GM13976 (cell line): ENCODE measurements around the gene TMEM52.
"Not testable (repeated sequence)": the region's sequence is repeated elsewhere in the genome, so short reads cannot be mapped to it uniquely, and the experiment has no call there.

Source experiments
- DNase-seq: peaks from one replicate; pipeline ENCODE4 v3.0.0; 2012; ENCODE audit warnings: low spot score
- CTCF ChIP-seq: IDR thresholded peaks from 2 replicates; pipeline ENCODE4 v1.5.1; 2012; ENCODE audit warnings: borderline replicate concordance, mild to moderate bottlenecking; ENCODE audit not compliant: insufficient read depth; ENCODE audit errors: extremely low read depth, missing control alignments, control extremely low read depth
- in situ Hi-C: fragments of 300-500 bp; cut with MboI; formaldehyde crosslinking; loops from one replicate; pipeline ENCODE4 v1.12.0; 2022; ENCODE audit warnings: low sequenced_read_pairs, mixed read lengths, inconsistent platforms; ENCODE audit not compliant: unreplicated experiment

Gene TMEM52

DNA sequence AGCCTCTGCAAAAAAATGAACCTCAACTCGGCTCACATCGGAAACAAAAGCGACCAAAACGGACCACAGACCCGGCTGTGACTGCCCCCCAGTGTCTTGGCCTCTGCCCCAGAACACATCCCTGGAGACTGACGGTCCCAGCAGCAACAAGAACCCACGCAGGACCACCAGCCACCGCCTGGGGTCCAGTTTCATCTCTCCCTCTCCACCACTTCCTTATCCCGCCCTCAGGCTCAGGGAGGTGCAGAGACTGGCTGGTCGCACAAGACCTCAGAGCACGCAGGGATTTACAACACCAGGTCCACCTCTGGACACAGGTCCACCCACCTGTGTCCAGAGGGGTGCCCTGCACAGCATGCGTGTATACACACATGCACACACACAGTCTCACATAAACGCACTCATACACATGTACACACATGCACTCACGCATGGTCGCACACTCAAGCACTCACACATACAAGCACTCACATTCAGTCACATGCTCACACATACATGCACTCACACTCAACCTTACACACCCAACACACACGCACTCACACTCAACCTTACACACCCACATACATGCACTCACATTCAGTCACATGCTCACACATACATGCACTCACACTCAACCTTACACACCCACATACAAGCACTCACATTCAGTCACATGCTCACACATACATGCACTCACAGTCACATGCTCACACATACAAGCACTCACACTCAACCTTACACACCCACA, 18.6 kb upstream of the TMEM52 start:
- no peak for TF ChIP-seq CTCF
- in situ Hi-C loops = no loop called here
- no peak for DNase-seq

DNA sequence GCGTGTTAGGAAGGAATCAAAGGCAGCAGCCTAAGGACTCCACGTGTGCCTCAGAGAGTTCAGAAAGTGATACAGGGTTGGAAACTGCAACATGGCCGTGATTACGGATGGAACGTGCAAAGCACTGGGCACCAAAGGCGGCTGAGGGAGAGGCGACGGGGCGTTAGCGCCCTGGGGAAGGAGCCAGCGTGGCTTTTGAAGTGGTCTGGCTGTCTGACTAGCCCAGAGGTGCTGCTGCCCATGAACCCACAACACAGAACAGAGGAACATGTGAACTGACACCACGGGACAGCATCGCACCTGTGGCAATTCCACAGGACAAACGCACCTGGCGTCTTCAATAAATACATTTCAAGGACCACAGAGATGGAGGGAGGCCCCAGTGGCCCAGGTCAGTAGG, 18.0 kb upstream of the TMEM52 start:
- DNase-seq = no peak
- in situ Hi-C loops = no loop called here

GRCh38 chr1:1934848-1935247, 15.8 kb upstream of the TMEM52 start:
- in situ Hi-C loops, DNase-seq: not testable (repeated sequence)

More for the DNA sequence above, 18.0 kb upstream of the TMEM52 start:
- TF ChIP-seq CTCF = no peak

GRCh38 chr1:1929639-1930545, 10.8 kb upstream of the TMEM52 start:
- no peak for DNase-seq
- no peak for TF ChIP-seq CTCF
- in situ Hi-C loops = no loop called here

DNA sequence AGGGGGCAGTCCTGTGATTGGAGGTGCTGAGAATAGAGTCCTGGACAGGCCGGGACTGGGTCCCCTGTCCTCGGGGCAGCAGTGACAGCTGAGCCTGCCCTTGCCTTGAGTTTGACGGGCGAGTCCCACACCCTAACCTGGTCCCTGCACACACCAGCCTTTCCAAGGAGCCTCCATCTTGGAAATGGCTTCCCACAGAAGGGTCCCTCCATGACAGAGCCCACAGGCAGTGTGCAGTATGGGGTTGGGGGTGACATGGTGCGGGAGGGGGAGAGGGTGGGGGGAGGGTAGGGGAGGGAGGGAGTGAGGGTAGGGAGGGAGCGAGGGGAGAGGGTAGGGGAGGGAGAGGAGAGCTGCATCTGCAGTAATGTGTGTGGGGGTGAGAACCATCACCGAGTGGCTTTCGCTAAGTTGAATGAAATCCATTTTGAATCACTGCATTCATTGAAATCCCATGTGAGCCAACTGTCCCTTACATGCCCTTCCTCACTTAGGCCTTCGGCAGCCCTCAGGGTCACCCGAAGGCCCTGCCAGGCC, 10.1 kb upstream of the TMEM52 start:
- TF ChIP-seq CTCF = no peak
- no peak for DNase-seq
- in situ Hi-C loops = no loop called here

DNA sequence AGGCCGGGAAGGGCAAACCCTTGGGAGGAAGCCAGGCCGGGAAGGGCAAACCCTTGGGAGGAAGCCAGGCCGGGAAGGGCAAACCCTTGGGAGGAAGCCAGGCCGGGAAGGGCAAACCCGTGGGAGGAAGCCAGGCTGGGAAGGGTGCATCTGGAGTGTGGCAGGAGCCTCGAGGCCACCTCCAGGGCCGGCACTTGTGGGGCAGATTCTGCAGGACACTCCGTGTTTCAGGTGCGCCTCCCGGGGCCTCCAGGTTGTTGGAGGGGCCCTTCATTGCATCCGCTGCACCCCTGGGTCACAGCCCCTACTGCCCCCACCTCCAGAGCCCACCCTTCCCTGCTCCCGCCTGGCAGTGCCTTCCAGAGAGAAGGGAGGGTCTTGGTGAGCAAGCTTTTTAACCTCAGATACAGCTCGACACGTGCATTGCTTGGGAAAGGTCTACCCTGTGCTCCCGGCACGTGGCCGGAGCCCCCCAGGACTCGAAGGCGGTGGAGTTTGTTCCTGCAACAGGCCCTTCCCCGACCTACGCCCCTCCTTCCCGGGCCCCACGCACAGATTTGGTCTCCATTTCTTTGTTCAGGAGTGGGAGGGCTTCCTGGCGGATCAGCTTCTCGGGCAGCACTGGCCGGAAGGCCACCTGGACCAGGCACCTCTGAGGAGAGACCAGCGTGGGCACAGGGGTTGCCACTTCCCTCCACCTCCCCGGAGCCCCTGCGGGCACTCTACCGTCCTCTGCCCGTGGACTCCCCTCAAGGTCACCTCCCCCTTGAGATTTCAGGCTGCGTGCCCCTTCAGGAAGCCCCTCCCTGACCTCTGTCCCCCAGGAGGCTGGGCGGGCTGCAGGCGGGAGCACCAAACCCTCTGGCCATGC, 9.4 kb upstream of the TMEM52 start:
- DNase-seq = no peak
- in situ Hi-C loops = no loop called here
- TF ChIP-seq CTCF = no peak
